Neural progenitor cell (in vitro differentiated cells): ENCODE results near the gene GNAQ. TPM values are rescaled to one million over a fixed set of nuclear protein-coding genes. Genes with fewer than 3 reads are reported as not detected.

Source experiments
- DNase-seq: peaks from one replicate; pipeline ENCODE4 v3.0.0-alpha.2; 2016; ENCODE audit warnings: low spot score
- H2AFZ ChIP-seq: fragments of 200-600 bp; sonication (generic); replicated peaks from 2 replicates; pipeline ENCODE4 v1.6.1; 2016; ENCODE audit warnings: antibody characterized with exemption
- H3F3A ChIP-seq: fragments of 200-600 bp; sonication (generic); 2 replicates; pipeline ENCODE4 v1.6.1; 2016; ENCODE audit warnings: antibody characterized with exemption, low read depth
- H3K27ac ChIP-seq: fragments of 200-600 bp; sonication (generic); 2 replicates; pipeline ENCODE4 v1.5.1; 2016; ENCODE audit warnings: mild to moderate bottlenecking
- H3K27me3 ChIP-seq: fragments of 200-600 bp; sonication (generic); 2 replicates; pipeline ENCODE4 v1.6.1; 2016; ENCODE audit warnings: mild to moderate bottlenecking, moderate library complexity
- H3K36me3 ChIP-seq: fragments of 200-600 bp; sonication (generic); 2 replicates; pipeline ENCODE4 v1.5.1; 2016
- H3K4me1 ChIP-seq: fragments of 200-600 bp; sonication (generic); 2 replicates; pipeline ENCODE4 v1.6.1; 2016; ENCODE audit warnings: mixed run types
- H3K4me2 ChIP-seq: fragments of 200-600 bp; sonication (generic); 2 replicates; pipeline ENCODE4 v1.6.1; 2016
- H3K4me3 ChIP-seq: fragments of 200-600 bp; sonication (generic); 2 replicates; pipeline ENCODE4 v1.5.1; 2016
- H3K79me2 ChIP-seq: fragments of 200-600 bp; sonication (generic); 2 replicates; pipeline ENCODE4 v1.6.1; 2016; ENCODE audit warnings: low read depth
- H3K9ac ChIP-seq: fragments of 200-600 bp; sonication (generic); 2 replicates; pipeline ENCODE4 v1.6.1; 2016
- H3K9me3 ChIP-seq: fragments of 200-600 bp; sonication (generic); 2 replicates; pipeline ENCODE4 v1.5.1; 2016; ENCODE audit warnings: low read depth
- H4K20me1 ChIP-seq: fragments of 200-600 bp; sonication (generic); 2 replicates; pipeline ENCODE4 v1.6.1; 2016; ENCODE audit warnings: low read depth
- H3K27ac Mint-ChIP-seq: 3 replicates; pipeline ENCODE4 v1.8.0; 2021; ENCODE audit warnings: mixed read lengths
- H3K27me3 Mint-ChIP-seq: 2 replicates; pipeline ENCODE4 v1.8.0; 2022; ENCODE audit warnings: low read depth, mild to moderate bottlenecking, inconsistent platforms, moderate library complexity, mixed read lengths; ENCODE audit not compliant: insufficient read depth
- H3K36me3 Mint-ChIP-seq: 3 replicates; pipeline ENCODE4 v1.8.0; 2021; ENCODE audit warnings: mixed read lengths
- H3K4me1 Mint-ChIP-seq: 3 replicates; pipeline ENCODE4 v1.8.0; 2021; ENCODE audit warnings: mixed read lengths
- H3K4me3 Mint-ChIP-seq: 3 replicates; pipeline ENCODE4 v1.8.0; 2021; ENCODE audit warnings: mild to moderate bottlenecking, moderate library complexity, mixed read lengths
- H3K9me3 Mint-ChIP-seq: 3 replicates; pipeline ENCODE4 v1.8.0; 2020; ENCODE audit warnings: mixed read lengths
- CTCF ChIP-seq: fragments of 200-600 bp; sonication (generic); IDR thresholded peaks from 2 replicates; pipeline ENCODE4 v1.5.1; 2017; ENCODE audit warnings: antibody characterized with exemption, mild to moderate bottlenecking
- EZH2 ChIP-seq: fragments of 200-600 bp; sonication (generic); IDR thresholded peaks from 2 replicates; pipeline ENCODE4 v1.6.1; 2017; ENCODE audit warnings: antibody characterized with exemption, mild to moderate bottlenecking, moderate library complexity
- EZH2phosphoT487 ChIP-seq: fragments of 200-600 bp; sonication (generic); IDR thresholded peaks from 2 replicates; pipeline ENCODE4 v1.6.1; 2017; ENCODE audit warnings: antibody characterized with exemption
- total RNA-seq: library from RNA; depleted of rRNA; stranded (reverse); fragments of >200 nt; gene quantifications from 2 replicates; pipeline ENCODE4 v1.2.3, GENCODE V29; 2015; ENCODE audit warnings: low replicate concordance

Gene GNAQ
- total RNA-seq, 1 donor from 2014 or later, result 87.9 TPM

- Mint-ChIP-seq H3K4me3 (no peak overlapping the region), H3K36me3 (peaks cover 8% of the 10 kb centered on the region), H3K27ac (no peak overlapping the region), H3K27me3 (no peaks in the 10 kb centered on the region), H3K4me1 (peaks cover 29% of the 10 kb centered on the region), H3K9me3 (no peaks in the 10 kb centered on the region)
- H3K4me3 ChIP-seq, result no peak overlapping the region
- H3K9ac ChIP-seq, result no peak overlapping the region
- H4K20me1 ChIP-seq, result peaks cover 61% of the 10 kb centered on the region
- no peaks in the 10 kb centered on the region for H3K36me3 ChIP-seq
- no peaks in the 10 kb centered on the region for H3K9me3 ChIP-seq
- H2AFZ ChIP-seq, result no peak overlapping the region
- no peak for DNase-seq
- no peak overlapping the region for H3K4me2 ChIP-seq
- H3K79me2 ChIP-seq, result peaks cover 98% of the 10 kb centered on the region
- H3F3A ChIP-seq, result no peaks in the 10 kb centered on the region
- H3K4me1 ChIP-seq, result peaks cover 18% of the 10 kb centered on the region
- no peaks in the 10 kb centered on the region for H3K27me3 ChIP-seq
- TF ChIP-seq EZH2phosphoT487 (no peak), EZH2 (no peak), CTCF (no peak)
- H3K27ac ChIP-seq, result no peak overlapping the region
Observed at GRCh38 chr9:77946969-77947620, 84.5 kb downstream of the GNAQ start.

GRCh38 chr9:77946296-77946695 lies 85.3 kb downstream of the GNAQ start:
- H3K27me3 ChIP-seq, result no peaks in the 10 kb centered on the region
- no peak for TF ChIP-seq EZH2
- TF ChIP-seq CTCF, result no peak
- Mint-ChIP-seq H3K27me3 (no peaks in the 10 kb centered on the region), H3K9me3 (no peaks in the 10 kb centered on the region), H3K36me3 (peaks cover 5% of the 10 kb centered on the region), H3K4me3 (no peak overlapping the region), H3K4me1 (peaks cover 29% of the 10 kb centered on the region), H3K27ac (peak overlapping the region; percentile 40)
- H3K4me3 ChIP-seq, result no peak overlapping the region
- H3K9me3 ChIP-seq, result no peaks in the 10 kb centered on the region
- H3K9ac ChIP-seq, result no peak overlapping the region
- no peaks in the 10 kb centered on the region for H3K36me3 ChIP-seq
- no peak for DNase-seq
- no peaks in the 10 kb centered on the region for H3F3A ChIP-seq
- H2AFZ ChIP-seq, result no peak overlapping the region
- no peak overlapping the region for H3K27ac ChIP-seq
- H3K4me2 ChIP-seq, result no peak overlapping the region
- peaks cover 18% of the 10 kb centered on the region for H3K4me1 ChIP-seq
- H3K79me2 ChIP-seq, result peaks cover 98% of the 10 kb centered on the region
- peaks cover 61% of the 10 kb centered on the region for H4K20me1 ChIP-seq

- Mint-ChIP-seq H3K27me3 (no peaks in the 10 kb centered on the region), H3K36me3 (peaks cover 5% of the 10 kb centered on the region), H3K4me3 (no peak overlapping the region), H3K4me1 (peaks cover 29% of the 10 kb centered on the region), H3K9me3 (no peaks in the 10 kb centered on the region), H3K27ac (no peak overlapping the region)
- Histone ChIP-seq H3K27me3 (no peaks in the 10 kb centered on the region), H3K36me3 (no peaks in the 10 kb centered on the region), H3K9me3 (no peaks in the 10 kb centered on the region), H3F3A (no peaks in the 10 kb centered on the region), H3K4me2 (no peak overlapping the region), H3K9ac (no peak overlapping the region), H3K27ac (no peak overlapping the region), H4K20me1 (peaks cover 61% of the 10 kb centered on the region), H3K4me3 (no peak overlapping the region), H2AFZ (no peak overlapping the region), H3K4me1 (peaks cover 18% of the 10 kb centered on the region), H3K79me2 (peaks cover 98% of the 10 kb centered on the region)
- TF ChIP-seq EZH2phosphoT487 (no peak), EZH2 (no peak), CTCF (no peak)
- no peak for DNase-seq
Observed at GRCh38 chr9:77945798-77946197, 85.8 kb downstream of the GNAQ start.
